Epithelial cell of proximal tubule (primary cell): ENCODE data around the gene TOR1B. TPM values are rescaled to one million over a fixed set of nuclear protein-coding genes. Genes with fewer than 3 reads are reported as not detected.

Experiments
- DNase-seq: peaks from one replicate; pipeline ENCODE4 v3.0.0-alpha.2; 2011; ENCODE audit warnings: low read depth
- H3K4me3 ChIP-seq: 2 replicates; pipeline ENCODE4 v1.5.1; 2011; ENCODE audit warnings: low read depth, mild to moderate bottlenecking, low read length
- CTCF ChIP-seq: conservative IDR thresholded peaks from 2 replicates; pipeline ENCODE4 v1.5.1; 2012; ENCODE audit warnings: low read depth, mild to moderate bottlenecking, low read length
- total RNA-seq: library from RNA; depleted of rRNA; stranded (reverse); fragments of >200 nt; gene quantifications from 2 replicates; pipeline ENCODE4 v1.2.3, GENCODE V29; 2015

The TOR1B gene
- total RNA-seq, 1 donor from 2014 or later: 14.8 TPM

- DNase-seq: no peak
- no peak overlapping the region for H3K4me3 ChIP-seq
- no peak for TF ChIP-seq CTCF
Measured at GRCh38 chr9:129815278-129815677, 12.3 kb downstream of the TOR1B start.

GRCh38 chr9:129816501-129817435, 13.8 kb downstream of the TOR1B start:
- TF ChIP-seq CTCF: no peak
- DNase-seq: no peak

GRCh38 chr9:129822898-129823541, 20.0 kb downstream of the TOR1B start:
- TF ChIP-seq CTCF: no peak
- no peak for DNase-seq
- H3K4me3 ChIP-seq: peak overlapping the region; percentile 81

More at GRCh38 chr9:129816501-129817435, 13.8 kb downstream of the TOR1B start:
- no peak overlapping the region for H3K4me3 ChIP-seq

- TF ChIP-seq CTCF: no peak
- no peak for DNase-seq
- peak overlapping the region; percentile 81 for H3K4me3 ChIP-seq
Measured at GRCh38 chr9:129823542-129823934, 20.6 kb downstream of the TOR1B start.

GRCh38 chr9:129823935-129824601, 21.1 kb downstream of the TOR1B start, which contains the start of gene TOR1A:
Gene TOR1A (minus strand): TSS chr9:129824136. CDS start chr9:129824085, 51 bp downstream.
- DNase-seq: peak; percentile 59
- H3K4me3 ChIP-seq: peak within 1 kb of the TSS; percentile 81
- TF ChIP-seq CTCF: no peak

GRCh38 chr9:129826344-129826743, 23.4 kb downstream of the TOR1B start:
- TF ChIP-seq CTCF: no peak
- no peak overlapping the region for H3K4me3 ChIP-seq
- DNase-seq: no peak
